WTC11 (cell line): ENCODE measurements around the gene PDZD2. TPM values are rescaled to one million over a fixed set of nuclear protein-coding genes. Genes with fewer than 3 reads are reported as not detected.
"Not testable (repeated sequence)": the region's sequence is repeated elsewhere in the genome, so short reads cannot be mapped to it uniquely, and the experiment has no call there.

Experiments
- ATAC-seq: fragments of 200-7000 bp; cut with Tn5 transposase; 2 replicates; pipeline ENCODE4 v1.10.0; 2021; ENCODE audit warnings: mild to moderate bottlenecking, moderate library complexity
- CTCF ChIA-PET: fragments of 300-600 bp; sonication (Branson Sonifier 250); formaldehyde crosslinking; loops from one replicate; lab custom pipeline; 2021; ENCODE audit warnings: antibody characterized with exemption; lab: Charles Lee
- POLR2A ChIA-PET: fragments of 350-600 bp; sonication (Branson Sonifier 250); formaldehyde crosslinking; loops from one replicate; lab custom pipeline; 2021; ENCODE audit warnings: antibody characterized with exemption; lab: Charles Lee
- DNase-seq: peaks from one replicate; pipeline ENCODE4 v3.0.0; 2021; ENCODE audit warnings: low spot score
- H3K27ac Mint-ChIP-seq: 2 replicates; pipeline ENCODE4 v1.8.0; 2021; ENCODE audit warnings: mixed read lengths
- H3K27me3 Mint-ChIP-seq: 2 replicates; pipeline ENCODE4 v1.8.0; 2021; ENCODE audit warnings: low read depth, mild to moderate bottlenecking, moderate library complexity, mixed read lengths
- H3K36me3 Mint-ChIP-seq: 2 replicates; pipeline ENCODE4 v1.8.0; 2021; ENCODE audit warnings: mixed read lengths
- H3K4me1 Mint-ChIP-seq: 2 replicates; pipeline ENCODE4 v1.8.0; 2022; ENCODE audit warnings: mixed read lengths
- H3K4me3 Mint-ChIP-seq: 2 replicates; pipeline ENCODE4 v1.8.0; 2021; ENCODE audit warnings: mild to moderate bottlenecking, moderate library complexity, mixed read lengths
- H3K9me3 Mint-ChIP-seq: 2 replicates; pipeline ENCODE4 v1.8.0; 2021; ENCODE audit warnings: mixed read lengths
- CTCF ChIP-seq: fragments of 200-600 bp; IDR thresholded peaks from 2 replicates; pipeline ENCODE4 v1.8.0; 2022; ENCODE audit warnings: antibody characterized with exemption
- E2F4 ChIP-seq: sonication (generic); formaldehyde crosslinking; IDR thresholded peaks from 2 replicates; pipeline ENCODE4 v1.8.1; 2022; ENCODE audit warnings: low read depth, mild to moderate bottlenecking, moderate library complexity, missing genetic modification reagents, borderline replicate concordance
- ETV6 ChIP-seq: sonication (generic); formaldehyde crosslinking; IDR thresholded peaks from 2 replicates; pipeline ENCODE4 v1.8.1; 2022; ENCODE audit warnings: mild to moderate bottlenecking, missing genetic modification reagents
- FOXK1 ChIP-seq: sonication (generic); formaldehyde crosslinking; IDR thresholded peaks from 2 replicates; pipeline ENCODE4 v1.8.0; 2022; ENCODE audit warnings: mild to moderate bottlenecking, moderate library complexity, missing genetic modification reagents
- SOX15 ChIP-seq: fragments of 250-450 bp; sonication (Bioruptor Pico); IDR thresholded peaks from 2 replicates; pipeline ENCODE4 v1.9.0; 2021; ENCODE audit warnings: mild to moderate bottlenecking
- TCF7 ChIP-seq: sonication (generic); formaldehyde crosslinking; IDR thresholded peaks from 2 replicates; pipeline ENCODE4 v1.8.0; 2022; ENCODE audit warnings: mild to moderate bottlenecking, low read depth, missing genetic modification reagents, moderate library complexity
- TEAD1 ChIP-seq: sonication (generic); formaldehyde crosslinking; IDR thresholded peaks from 2 replicates; pipeline ENCODE4 v1.8.0; 2022; ENCODE audit warnings: mild to moderate bottlenecking, missing genetic modification reagents
- ZNF138 ChIP-seq: sonication (generic); formaldehyde crosslinking; conservative IDR thresholded peaks from 2 replicates; pipeline ENCODE4 v1.8.1; 2022; ENCODE audit warnings: mild to moderate bottlenecking, moderate library complexity, missing genetic modification reagents
- ZNF532 ChIP-seq: fragments of 250-450 bp; sonication (Bioruptor Pico); IDR thresholded peaks from 2 replicates; pipeline ENCODE4 v1.9.0; 2021; ENCODE audit warnings: mild to moderate bottlenecking, borderline replicate concordance
- total RNA-seq: library from RNA; stranded (reverse); gene quantifications from 3 replicates; pipeline ENCODE4 v1.2.3, GENCODE V29; 2021
- TF ChIP-seq, protein P1 (sequence below): sonication (generic); formaldehyde crosslinking; IDR thresholded peaks from 2 replicates; pipeline ENCODE4 v1.8.1; 2022; ENCODE audit warnings: missing genetic modification reagents, borderline replicate concordance
- TF ChIP-seq, protein P2 (sequence below): sonication (generic); formaldehyde crosslinking; IDR thresholded peaks from 2 replicates; pipeline ENCODE4 v1.8.1; 2023; ENCODE audit warnings: mild to moderate bottlenecking, missing genetic modification reagents, borderline replicate concordance

The PDZD2 gene
- total RNA-seq, 1 experiment from 2014 or later: 11.4 TPM

DNA sequence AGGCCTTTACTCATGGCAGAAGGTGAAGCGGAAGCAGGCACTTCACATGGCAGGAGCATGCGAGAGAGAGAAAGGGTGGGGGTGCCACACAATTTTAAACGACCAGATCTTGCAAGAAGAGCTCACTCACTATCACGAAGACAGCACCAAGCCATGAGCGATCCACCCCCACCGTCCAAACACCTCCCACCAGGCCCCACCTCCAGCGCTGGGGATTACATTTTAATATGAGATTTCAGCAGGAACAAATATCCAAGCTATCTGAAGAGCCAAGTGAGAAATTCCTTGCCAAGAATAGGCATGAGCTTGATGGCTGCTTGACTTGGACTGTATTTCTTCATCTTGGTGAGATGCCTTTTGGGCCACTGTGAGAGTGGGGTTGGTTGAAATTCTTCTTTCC is 88.0 kb downstream of the PDZD2 start:
- peaks cover 5% of the 10 kb centered on the region for H3K27me3 Mint-ChIP-seq
- H3K4me1 Mint-ChIP-seq: peaks cover 41% of the 10 kb centered on the region
- H3K27ac Mint-ChIP-seq: no peak overlapping the region; the same call in 1 of the 2 replicates
- ATAC-seq (no peak), DNase-seq (no peak)
- no peak for TF ChIP-seq TCF7 (CRISPR knock-in tag)
- TF ChIP-seq, protein P1, sequence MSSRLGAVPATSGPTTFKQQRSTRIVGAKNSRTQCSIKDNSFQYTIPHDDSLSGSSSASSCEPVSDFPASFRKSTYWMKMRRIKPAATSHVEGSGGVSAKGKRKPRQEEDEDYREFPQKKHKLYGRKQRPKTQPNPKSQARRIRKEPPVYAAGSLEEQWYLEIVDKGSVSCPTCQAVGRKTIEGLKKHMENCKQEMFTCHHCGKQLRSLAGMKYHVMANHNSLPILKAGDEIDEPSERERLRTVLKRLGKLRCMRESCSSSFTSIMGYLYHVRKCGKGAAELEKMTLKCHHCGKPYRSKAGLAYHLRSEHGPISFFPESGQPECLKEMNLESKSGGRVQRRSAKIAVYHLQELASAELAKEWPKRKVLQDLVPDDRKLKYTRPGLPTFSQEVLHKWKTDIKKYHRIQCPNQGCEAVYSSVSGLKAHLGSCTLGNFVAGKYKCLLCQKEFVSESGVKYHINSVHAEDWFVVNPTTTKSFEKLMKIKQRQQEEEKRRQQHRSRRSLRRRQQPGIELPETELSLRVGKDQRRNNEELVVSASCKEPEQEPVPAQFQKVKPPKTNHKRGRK (CRISPR knock-in tag): no peak
- TF ChIP-seq, protein P2, sequence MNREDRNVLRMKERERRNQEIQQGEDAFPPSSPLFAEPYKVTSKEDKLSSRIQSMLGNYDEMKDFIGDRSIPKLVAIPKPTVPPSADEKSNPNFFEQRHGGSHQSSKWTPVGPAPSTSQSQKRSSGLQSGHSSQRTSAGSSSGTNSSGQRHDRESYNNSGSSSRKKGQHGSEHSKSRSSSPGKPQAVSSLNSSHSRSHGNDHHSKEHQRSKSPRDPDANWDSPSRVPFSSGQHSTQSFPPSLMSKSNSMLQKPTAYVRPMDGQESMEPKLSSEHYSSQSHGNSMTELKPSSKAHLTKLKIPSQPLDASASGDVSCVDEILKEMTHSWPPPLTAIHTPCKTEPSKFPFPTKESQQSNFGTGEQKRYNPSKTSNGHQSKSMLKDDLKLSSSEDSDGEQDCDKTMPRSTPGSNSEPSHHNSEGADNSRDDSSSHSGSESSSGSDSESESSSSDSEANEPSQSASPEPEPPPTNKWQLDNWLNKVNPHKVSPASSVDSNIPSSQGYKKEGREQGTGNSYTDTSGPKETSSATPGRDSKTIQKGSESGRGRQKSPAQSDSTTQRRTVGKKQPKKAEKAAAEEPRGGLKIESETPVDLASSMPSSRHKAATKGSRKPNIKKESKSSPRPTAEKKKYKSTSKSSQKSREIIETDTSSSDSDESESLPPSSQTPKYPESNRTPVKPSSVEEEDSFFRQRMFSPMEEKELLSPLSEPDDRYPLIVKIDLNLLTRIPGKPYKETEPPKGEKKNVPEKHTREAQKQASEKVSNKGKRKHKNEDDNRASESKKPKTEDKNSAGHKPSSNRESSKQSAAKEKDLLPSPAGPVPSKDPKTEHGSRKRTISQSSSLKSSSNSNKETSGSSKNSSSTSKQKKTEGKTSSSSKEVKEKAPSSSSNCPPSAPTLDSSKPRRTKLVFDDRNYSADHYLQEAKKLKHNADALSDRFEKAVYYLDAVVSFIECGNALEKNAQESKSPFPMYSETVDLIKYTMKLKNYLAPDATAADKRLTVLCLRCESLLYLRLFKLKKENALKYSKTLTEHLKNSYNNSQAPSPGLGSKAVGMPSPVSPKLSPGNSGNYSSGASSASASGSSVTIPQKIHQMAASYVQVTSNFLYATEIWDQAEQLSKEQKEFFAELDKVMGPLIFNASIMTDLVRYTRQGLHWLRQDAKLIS: no peak
- TF ChIP-seq ZNF532 (CRISPR knock-in tag): no peak
- no peak for TF ChIP-seq FOXK1 (CRISPR knock-in tag)
- no peak for TF ChIP-seq E2F4 (CRISPR knock-in tag)
- no peak for TF ChIP-seq SOX15 (CRISPR knock-in tag)
- no peak for TF ChIP-seq CTCF
- POLR2A ChIA-PET: no interaction called here
- no peak overlapping the region for H3K4me3 Mint-ChIP-seq
- CTCF ChIA-PET: interaction anchor here (0.8 kb wide), 1 partner anchor 145 kb away, joined by 3 read pairs; no protein-coding TSS in a partner anchor
- H3K36me3 Mint-ChIP-seq: no peaks in the 10 kb centered on the region
- no peaks in the 10 kb centered on the region for H3K9me3 Mint-ChIP-seq

GRCh38 chr5:31728039-31728438 is 89.1 kb downstream of the PDZD2 start:
- Mint-ChIP-seq H3K4me1 (peaks cover 46% of the 10 kb centered on the region), H3K27me3 (peaks cover 5% of the 10 kb centered on the region; the same call in 1 of the 2 replicates), H3K36me3 (no peaks in the 10 kb centered on the region), H3K9me3 (no peaks in the 10 kb centered on the region), H3K27ac (no peak overlapping the region), H3K4me3 (no peak overlapping the region)
- POLR2A ChIA-PET: interaction anchor here (1.1 kb wide), 1 partner anchor 58 kb away, joined by 11 read pairs; no protein-coding TSS in a partner anchor
- ATAC-seq: no peak
- no peak for TF ChIP-seq TEAD1 (CRISPR knock-in tag)
- no peak for TF ChIP-seq ETV6 (CRISPR knock-in tag)
- no peak for TF ChIP-seq ZNF138 (CRISPR knock-in tag)
- no peak for TF ChIP-seq SOX15 (CRISPR knock-in tag)
- TF ChIP-seq, all 79 proteins: peak for 0
- CTCF ChIA-PET: no interaction called here
- no peak for DNase-seq

DNA sequence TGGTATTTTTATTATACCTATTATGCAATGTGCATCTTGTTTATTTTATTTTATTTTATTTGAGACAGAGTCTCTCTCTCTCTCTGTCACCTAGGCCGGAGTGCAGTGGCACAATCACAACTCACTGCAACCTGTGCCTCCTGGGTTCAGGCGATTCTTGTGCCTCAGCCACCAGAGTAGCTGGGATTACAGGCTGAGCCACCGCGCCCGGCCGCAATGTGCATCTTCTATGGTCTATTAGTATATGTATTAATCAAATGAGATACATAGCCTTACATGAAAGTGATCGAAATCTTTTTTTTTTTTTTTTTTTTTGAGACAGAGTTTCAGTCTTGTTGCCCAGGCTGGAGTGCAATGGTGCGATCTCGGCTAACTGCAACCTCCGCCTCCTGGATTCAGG is 89.9 kb downstream of the PDZD2 start:
- H3K27ac Mint-ChIP-seq, DNase-seq, ATAC-seq, CTCF ChIA-PET, H3K27me3 Mint-ChIP-seq, H3K4me3 Mint-ChIP-seq, H3K9me3 Mint-ChIP-seq, H3K36me3 Mint-ChIP-seq: not testable (repeated sequence)
- H3K4me1 Mint-ChIP-seq: peaks cover 54% of the 10 kb centered on the region
- POLR2A ChIA-PET: interaction anchor here (0.6 to 0.7 kb wide), 2 partner anchors 11 to 79 kb away, joined by 4 to 5 read pairs; no protein-coding TSS in a partner anchor
